HG03159 (cell line): ENCODE data around the gene MAGEA10.
"Not testable (repeated sequence)": the region's sequence is repeated elsewhere in the genome, so short reads cannot be mapped to it uniquely, and the experiment has no call there.

ENCODE experiments used
- ATAC-seq: cut with Tn5 transposase; IDR thresholded peaks from one replicate; pipeline ENCODE4 v1.9.1; 2021; ENCODE audit warnings: mild to moderate bottlenecking, moderate library complexity; ENCODE audit not compliant: unreplicated experiment

The MAGEA10 gene

GRCh38 chrX:152138388-152138784 lies at the start of gene MAGEA10:
Gene MAGEA10, minus strand, starts transcription at chrX:152138577. Its CDS starts 2,957 bp downstream, at chrX:152135620.
- no peak for ATAC-seq

GRCh38 chrX:152177497-152178269 lies 39.3 kb upstream of the MAGEA10 start:
- no peak for ATAC-seq

GRCh38 chrX:152177052-152177451 lies 38.7 kb upstream of the MAGEA10 start:
- ATAC-seq: no peak

GRCh38 chrX:152175892-152176291 lies 37.5 kb upstream of the MAGEA10 start:
- ATAC-seq: not testable (repeated sequence)

GRCh38 chrX:152173923-152174322 lies 35.5 kb upstream of the MAGEA10 start:
- not testable (repeated sequence) for ATAC-seq

GRCh38 chrX:152170621-152171020 lies 32.2 kb upstream of the MAGEA10 start:
- no peak for ATAC-seq

- ATAC-seq: no peak
These were observed 26.8 kb upstream of the MAGEA10 start for GRCh38 chrX:152165033-152165743.

- no peak for ATAC-seq
These were observed 18.7 kb upstream of the MAGEA10 start for GRCh38 chrX:152157042-152157441.

GRCh38 chrX:152155766-152156310 lies 17.5 kb upstream of the MAGEA10 start:
- no peak for ATAC-seq

GRCh38 chrX:152154050-152154449 lies 15.7 kb upstream of the MAGEA10 start:
- no peak for ATAC-seq

- ATAC-seq: no peak
These were observed 12.9 kb upstream of the MAGEA10 start for GRCh38 chrX:152151256-152151655.

- ATAC-seq: no peak
These were observed 11.3 kb upstream of the MAGEA10 start for GRCh38 chrX:152149648-152150047.

- no peak for ATAC-seq
These were observed 1.2 kb upstream of the MAGEA10 start for GRCh38 chrX:152139589-152139988.

GRCh38 chrX:152137771-152138387 lies 498 bp downstream of the MAGEA10 start:
- no peak for ATAC-seq

- ATAC-seq: no peak
These were observed 2.1 kb downstream of the MAGEA10 start for GRCh38 chrX:152136312-152136711.

- ATAC-seq: no peak
These were observed 6.9 kb downstream of the MAGEA10 start for GRCh38 chrX:152131525-152131924.

GRCh38 chrX:152129069-152129844 lies 9.1 kb downstream of the MAGEA10 start:
- ATAC-seq: not testable (repeated sequence)

GRCh38 chrX:152117305-152117704 lies 21.1 kb downstream of the MAGEA10 start:
- ATAC-seq: no peak

GRCh38 chrX:152108527-152108926 lies 29.9 kb downstream of the MAGEA10 start:
- no peak for ATAC-seq

GRCh38 chrX:152103866-152104265 lies 34.5 kb downstream of the MAGEA10 start:
- no peak for ATAC-seq

GRCh38 chrX:152086141-152086540 lies 52.2 kb downstream of the MAGEA10 start:
- no peak for ATAC-seq
